Stimulated activated effector memory CD8-positive, alpha-beta T cell treated with anti-CD3 and anti-CD28 coated beads, Interleukin-12 subunit alpha, Interleukin-12 subunit beta, amount 100 ng/mL, for 72 hours (primary cell): ENCODE measurements around the gene CLDND2.
"Not testable (repeated sequence)": the region's sequence is repeated elsewhere in the genome, so short reads cannot be mapped to it uniquely, and the experiment has no call there.

Experiments
- ATAC-seq: fragments of 150-1000 bp; cut with Tn5 transposase; 2 replicates; pipeline ENCODE4 v1.10.0; 2021
- DNase-seq, 2 donors: peaks; one replicate each; pipeline ENCODE4 v3.0.0; 2021 to 2022; ENCODE audit warnings: low spot score in 2 of 2
- H3K27ac Mint-ChIP-seq: one replicate; pipeline ENCODE4 v1.8.0; 2022; ENCODE audit warnings: mild to moderate bottlenecking, mixed read lengths
- H3K36me3 Mint-ChIP-seq: one replicate; pipeline ENCODE4 v1.8.0; 2022; ENCODE audit warnings: mild to moderate bottlenecking, mixed read lengths
- H3K4me1 Mint-ChIP-seq: one replicate; pipeline ENCODE4 v1.8.0; 2022; ENCODE audit warnings: mixed read lengths
- H3K4me3 Mint-ChIP-seq: one replicate; pipeline ENCODE4 v1.8.0; 2022; ENCODE audit warnings: mild to moderate bottlenecking, mixed read lengths
- H3K9me3 Mint-ChIP-seq: one replicate; pipeline ENCODE4 v1.8.0; 2022; ENCODE audit warnings: mixed read lengths

Gene CLDND2

GRCh38 chr19:51368366-51369282 is at the start of gene CLDND2:
Gene CLDND2, minus strand, starts transcription at chr19:51369003. Its CDS starts 426 bp downstream, at chr19:51368577.
- ATAC-seq = peak; percentile 1
- no peaks in the 10 kb centered on the region for H3K9me3 Mint-ChIP-seq
- peak within 1 kb of the TSS; percentile 96 for H3K27ac Mint-ChIP-seq
- H3K36me3 Mint-ChIP-seq = peaks cover 92% of the 10 kb centered on the region
- DNase-seq = peak; percentile 41 to 79
- H3K4me3 Mint-ChIP-seq = peak within 1 kb of the TSS; percentile 92
- peaks cover 66% of the 10 kb centered on the region for H3K4me1 Mint-ChIP-seq

GRCh38 chr19:51417810-51418157 is 49.0 kb upstream of the CLDND2 start:
- ATAC-seq (no peak), DNase-seq (no peak)
- Mint-ChIP-seq H3K4me1 (peaks cover 20% of the 10 kb centered on the region), H3K36me3 (peaks cover 14% of the 10 kb centered on the region), H3K4me3 (peak overlapping the region; percentile 48), H3K9me3 (no peaks in the 10 kb centered on the region), H3K27ac (peak overlapping the region; percentile 34)

GRCh38 chr19:51417107-51417809 is 48.5 kb upstream of the CLDND2 start, which contains the start of gene SIGLEC10:
Gene SIGLEC10, minus strand, starts transcription at chr19:51417642. Its CDS starts 61 bp downstream, at chr19:51417581.
- H3K27ac Mint-ChIP-seq = peak within 1 kb of the TSS; percentile 43

GRCh38 chr19:51416422-51416821 is 47.6 kb upstream of the CLDND2 start:
- peaks cover 15% of the 10 kb centered on the region for H3K36me3 Mint-ChIP-seq
- H3K27ac Mint-ChIP-seq = peak overlapping the region; percentile 34
- not testable (repeated sequence) for H3K4me3 Mint-ChIP-seq, DNase-seq, H3K9me3 Mint-ChIP-seq, ATAC-seq
- peaks cover 20% of the 10 kb centered on the region for H3K4me1 Mint-ChIP-seq

More at GRCh38 chr19:51417107-51417809, 48.5 kb upstream of the CLDND2 start, which contains the start of gene SIGLEC10:
- ATAC-seq (peak; percentile 72), DNase-seq (no peak)
- Mint-ChIP-seq H3K9me3 (no peaks in the 10 kb centered on the region), H3K4me1 (peaks cover 20% of the 10 kb centered on the region), H3K36me3 (peaks cover 15% of the 10 kb centered on the region), H3K4me3 (peak within 1 kb of the TSS; percentile 48)

GRCh38 chr19:51415187-51415586 is 46.4 kb upstream of the CLDND2 start:
- Mint-ChIP-seq H3K4me1 (peaks cover 20% of the 10 kb centered on the region), H3K4me3 (no peak overlapping the region), H3K9me3 (no peaks in the 10 kb centered on the region), H3K36me3 (peaks cover 15% of the 10 kb centered on the region), H3K27ac (no peak overlapping the region)
- ATAC-seq = no peak
- DNase-seq = no peak

GRCh38 chr19:51410950-51411748 is 42.3 kb upstream of the CLDND2 start:
- H3K27ac Mint-ChIP-seq = no peak overlapping the region
- peaks cover 6% of the 10 kb centered on the region for H3K36me3 Mint-ChIP-seq
- no peaks in the 10 kb centered on the region for H3K9me3 Mint-ChIP-seq
- no peak overlapping the region for H3K4me3 Mint-ChIP-seq
- H3K4me1 Mint-ChIP-seq = peaks cover 12% of the 10 kb centered on the region
- ATAC-seq = no peak
- DNase-seq = no peak

- no peak overlapping the region for H3K27ac Mint-ChIP-seq
- peaks cover 6% of the 10 kb centered on the region for H3K36me3 Mint-ChIP-seq
- H3K9me3 Mint-ChIP-seq = no peaks in the 10 kb centered on the region
- DNase-seq = no peak
- no peak overlapping the region for H3K4me3 Mint-ChIP-seq
- peaks cover 12% of the 10 kb centered on the region for H3K4me1 Mint-ChIP-seq
- ATAC-seq = peak; percentile 90
Observed at GRCh38 chr19:51407511-51408131, 38.8 kb upstream of the CLDND2 start.

- peaks cover 11% of the 10 kb centered on the region for H3K4me1 Mint-ChIP-seq
- no peak overlapping the region for H3K4me3 Mint-ChIP-seq
- no peak overlapping the region for H3K27ac Mint-ChIP-seq
- H3K9me3 Mint-ChIP-seq = peaks cover 7% of the 10 kb centered on the region
- no peak for ATAC-seq
- no peak for DNase-seq
- no peaks in the 10 kb centered on the region for H3K36me3 Mint-ChIP-seq
Observed at GRCh38 chr19:51402117-51402516, 33.3 kb upstream of the CLDND2 start.

- not testable (repeated sequence) for DNase-seq, H3K9me3 Mint-ChIP-seq, H3K36me3 Mint-ChIP-seq, H3K4me3 Mint-ChIP-seq, H3K27ac Mint-ChIP-seq, ATAC-seq
- peaks cover 21% of the 10 kb centered on the region for H3K4me1 Mint-ChIP-seq
Observed at GRCh38 chr19:51399936-51400335, 31.1 kb upstream of the CLDND2 start.

- no peak overlapping the region for H3K4me3 Mint-ChIP-seq
- H3K4me1 Mint-ChIP-seq = peaks cover 28% of the 10 kb centered on the region
- H3K27ac Mint-ChIP-seq = no peak overlapping the region
- DNase-seq (no peak), ATAC-seq (no peak)
- H3K9me3 Mint-ChIP-seq = peaks cover 7% of the 10 kb centered on the region
- H3K36me3 Mint-ChIP-seq = peaks cover 16% of the 10 kb centered on the region
Observed at GRCh38 chr19:51399231-51399630, 30.4 kb upstream of the CLDND2 start.

GRCh38 chr19:51398096-51398704 is 29.4 kb upstream of the CLDND2 start:
- Mint-ChIP-seq H3K36me3 (peaks cover 20% of the 10 kb centered on the region), H3K27ac (no peak overlapping the region), H3K4me1 (peaks cover 35% of the 10 kb centered on the region), H3K9me3 (peaks cover 7% of the 10 kb centered on the region), H3K4me3 (no peak overlapping the region)
- no peak for ATAC-seq
- no peak for DNase-seq

- Mint-ChIP-seq H3K36me3 (peaks cover 20% of the 10 kb centered on the region), H3K4me1 (peaks cover 42% of the 10 kb centered on the region)
- not testable (repeated sequence) for H3K4me3 Mint-ChIP-seq, ATAC-seq, H3K27ac Mint-ChIP-seq, DNase-seq, H3K9me3 Mint-ChIP-seq
Observed at GRCh38 chr19:51397453-51397852, 28.6 kb upstream of the CLDND2 start.

GRCh38 chr19:51396175-51396574 is 27.4 kb upstream of the CLDND2 start:
- Mint-ChIP-seq H3K27ac (no peak overlapping the region), H3K9me3 (no peaks in the 10 kb centered on the region), H3K36me3 (peaks cover 20% of the 10 kb centered on the region), H3K4me3 (peak overlapping the region; percentile 96), H3K4me1 (peaks cover 50% of the 10 kb centered on the region)
- DNase-seq = no peak
- no peak for ATAC-seq
